Astrocyte (in vitro differentiated cells and primary cell): ENCODE data around the gene DRC7. TPM values are rescaled to one million over a fixed set of nuclear protein-coding genes. Genes with fewer than 3 reads are reported as not detected.

Experiments
- DNase-seq: peaks from one replicate; pipeline ENCODE4 v3.0.0-alpha.2; 2010; ENCODE audit warnings: low read depth
- FAIRE-seq: peaks from 2 replicates; lab custom pipeline; 2011; peaks lifted over from hg19 to GRCh38; lab: Jason Lieb, UNC
- H2AFZ ChIP-seq: 2 replicates; pipeline ENCODE4 v1.6.0; 2012; ENCODE audit warnings: low read depth, low read length, inconsistent platforms
- H3K27ac ChIP-seq: 2 replicates; pipeline ENCODE4 v1.5.1; 2011; ENCODE audit warnings: low read depth, low read length, inconsistent platforms
- H3K27me3 ChIP-seq: 2 replicates; pipeline ENCODE4 v1.6.0; 2011; ENCODE audit warnings: low read length, inconsistent platforms; ENCODE audit not compliant: insufficient read depth
- H3K36me3 ChIP-seq: 2 replicates; pipeline ENCODE4 v1.5.1; 2011; ENCODE audit warnings: low read length, inconsistent platforms; ENCODE audit not compliant: insufficient read depth
- H3K4me1 ChIP-seq: 2 replicates; pipeline ENCODE4 v1.5.1; 2011; ENCODE audit warnings: low read length, inconsistent platforms; ENCODE audit not compliant: insufficient read depth
- H3K4me2 ChIP-seq: 2 replicates; pipeline ENCODE4 v1.6.0; 2012; ENCODE audit warnings: low read length, inconsistent platforms
- H3K4me3 ChIP-seq: 2 replicates; pipeline ENCODE4 v1.5.1; 2011; ENCODE audit warnings: low read depth, mild to moderate bottlenecking, low read length, inconsistent platforms; ENCODE audit not compliant: insufficient read depth
- H3K79me2 ChIP-seq: 2 replicates; pipeline ENCODE4 v1.6.0; 2012; ENCODE audit warnings: mild to moderate bottlenecking, low read length, inconsistent platforms; ENCODE audit not compliant: insufficient read depth
- H3K9ac ChIP-seq: 2 replicates; pipeline ENCODE4 v1.6.0; 2012; ENCODE audit warnings: mild to moderate bottlenecking, low read length, inconsistent platforms
- H3K9me3 ChIP-seq: 2 replicates; pipeline ENCODE4 v1.5.1; 2012; ENCODE audit warnings: low read depth, mild to moderate bottlenecking, low read length, inconsistent platforms; ENCODE audit not compliant: insufficient read depth
- H4K20me1 ChIP-seq: 2 replicates; pipeline ENCODE4 v1.6.0; 2012; ENCODE audit warnings: low read length, inconsistent platforms; ENCODE audit not compliant: insufficient read depth
- H3K27ac Mint-ChIP-seq: one replicate; pipeline ENCODE4 v1.8.0; 2021; ENCODE audit warnings: mild to moderate bottlenecking, mixed read lengths; ENCODE audit not compliant: unreplicated experiment
- H3K27me3 Mint-ChIP-seq: one replicate; pipeline ENCODE4 v1.8.0; 2021; ENCODE audit warnings: low read depth, mixed read lengths; ENCODE audit not compliant: unreplicated experiment
- H3K36me3 Mint-ChIP-seq: one replicate; pipeline ENCODE4 v1.8.0; 2021; ENCODE audit warnings: low read depth, mixed read lengths; ENCODE audit not compliant: unreplicated experiment
- H3K4me1 Mint-ChIP-seq: one replicate; pipeline ENCODE4 v1.8.0; 2021; ENCODE audit warnings: low read depth, mixed read lengths; ENCODE audit not compliant: unreplicated experiment
- H3K4me3 Mint-ChIP-seq: one replicate; pipeline ENCODE4 v1.8.0; 2021; ENCODE audit warnings: mild to moderate bottlenecking, moderate library complexity, mixed read lengths; ENCODE audit not compliant: unreplicated experiment
- H3K9me3 Mint-ChIP-seq: one replicate; pipeline ENCODE4 v1.8.0; 2021; ENCODE audit warnings: mild to moderate bottlenecking, mixed read lengths; ENCODE audit not compliant: unreplicated experiment
- CTCF ChIP-seq: IDR thresholded peaks from 2 replicates; pipeline ENCODE4 v1.5.1; 2011; ENCODE audit warnings: low read depth, mild to moderate bottlenecking, inconsistent platforms, low read length, moderate library complexity; ENCODE audit not compliant: insufficient read depth
- EZH2 ChIP-seq: IDR thresholded peaks from 2 replicates; pipeline ENCODE4 v1.6.1; 2012; ENCODE audit warnings: mild to moderate bottlenecking, low read length, inconsistent platforms; ENCODE audit not compliant: insufficient read depth
- total RNA-seq: library from RNA; stranded (reverse); gene quantifications from 2 replicates; pipeline ENCODE4 v1.2.1, GENCODE V29; 2021

DRC7 gene
- total RNA-seq, 1 donor from 2014 or later = not detected

GRCh38 chr16:57754354-57755060, 59.9 kb downstream of the DRC7 start:
- peaks cover 19% of the 10 kb centered on the region for H4K20me1 ChIP-seq
- Mint-ChIP-seq H3K27ac (peak overlapping the region; percentile 34), H3K36me3 (peaks cover 8% of the 10 kb centered on the region), H3K27me3 (no peaks in the 10 kb centered on the region), H3K9me3 (no peaks in the 10 kb centered on the region), H3K4me1 (peaks cover 2% of the 10 kb centered on the region), H3K4me3 (no peak overlapping the region)
- no peak overlapping the region for H3K9ac ChIP-seq
- H2AFZ ChIP-seq = no peak overlapping the region
- no peak overlapping the region for H3K27ac ChIP-seq
- FAIRE-seq = no peak
- H3K27me3 ChIP-seq = no peaks in the 10 kb centered on the region
- no peak for DNase-seq
- H3K79me2 ChIP-seq = no peaks in the 10 kb centered on the region
- no peak overlapping the region for H3K4me3 ChIP-seq
- no peaks in the 10 kb centered on the region for H3K9me3 ChIP-seq
- H3K4me1 ChIP-seq = no peaks in the 10 kb centered on the region
- no peaks in the 10 kb centered on the region for H3K36me3 ChIP-seq
- TF ChIP-seq EZH2 (no peak), CTCF (no peak)
- no peak overlapping the region for H3K4me2 ChIP-seq

GRCh38 chr16:57755061-57755684, 60.6 kb downstream of the DRC7 start:
- no peaks in the 10 kb centered on the region for H3K9me3 Mint-ChIP-seq

More at GRCh38 chr16:57755061-57755684, 60.6 kb downstream of the DRC7 start:
- Histone ChIP-seq H3K79me2 (no peaks in the 10 kb centered on the region), H3K4me3 (no peak overlapping the region), H3K36me3 (no peaks in the 10 kb centered on the region), H3K4me1 (no peaks in the 10 kb centered on the region), H4K20me1 (peaks cover 17% of the 10 kb centered on the region), H3K27ac (no peak overlapping the region), H3K4me2 (no peak overlapping the region), H3K9me3 (no peaks in the 10 kb centered on the region), H2AFZ (no peak overlapping the region), H3K9ac (no peak overlapping the region), H3K27me3 (no peaks in the 10 kb centered on the region)
- H3K4me1 Mint-ChIP-seq = peaks cover 6% of the 10 kb centered on the region
- FAIRE-seq (no peak), DNase-seq (no peak)
- H3K27me3 Mint-ChIP-seq = no peaks in the 10 kb centered on the region
- H3K36me3 Mint-ChIP-seq = peaks cover 12% of the 10 kb centered on the region
- H3K27ac Mint-ChIP-seq = no peak overlapping the region
- TF ChIP-seq EZH2 (no peak), CTCF (no peak)
- peak overlapping the region; percentile 40 for H3K4me3 Mint-ChIP-seq
